Smooth muscle cell (in vitro differentiated cells): ENCODE measurements around the gene SAE1. TPM values are rescaled to one million over a fixed set of nuclear protein-coding genes. Genes with fewer than 3 reads are reported as not detected.

Experiments
- DNase-seq: peaks from one replicate; lab custom pipeline; 2025; ENCODE audit not compliant: unreplicated experiment; lab: John Stamatoyannopoulos, UW
- H2AFZ ChIP-seq: fragments of 200-600 bp; sonication (generic); 2 replicates; pipeline ENCODE4 v1.6.0; 2016; ENCODE audit warnings: antibody characterized with exemption, low read depth, mild to moderate bottlenecking
- H3F3A ChIP-seq: fragments of 200-600 bp; sonication (generic); 2 replicates; pipeline ENCODE4 v1.6.0; 2017; ENCODE audit warnings: antibody characterized with exemption, low read depth
- H3K27ac ChIP-seq: fragments of 200-600 bp; sonication (generic); 2 replicates; pipeline ENCODE4 v1.5.1; 2016; ENCODE audit warnings: low read depth, mild to moderate bottlenecking
- H3K27me3 ChIP-seq: fragments of 200-600 bp; sonication (generic); 2 replicates; pipeline ENCODE4 v1.6.1; 2016; ENCODE audit warnings: low read depth, mild to moderate bottlenecking
- H3K36me3 ChIP-seq: fragments of 200-600 bp; sonication (generic); 2 replicates; pipeline ENCODE4 v1.5.1; 2016; ENCODE audit warnings: low read depth
- H3K4me1 ChIP-seq: fragments of 200-600 bp; sonication (generic); 2 replicates; pipeline ENCODE4 v1.5.1; 2016; ENCODE audit warnings: low read depth
- H3K4me2 ChIP-seq: fragments of 200-600 bp; sonication (generic); 2 replicates; pipeline ENCODE4 v1.6.0; 2016; ENCODE audit warnings: mild to moderate bottlenecking
- H3K4me3 ChIP-seq: fragments of 200-600 bp; sonication (generic); 2 replicates; pipeline ENCODE4 v1.5.1; 2016; ENCODE audit warnings: mild to moderate bottlenecking
- H3K79me2 ChIP-seq: fragments of 200-600 bp; sonication (generic); 2 replicates; pipeline ENCODE4 v1.6.0; 2016; ENCODE audit warnings: low read depth, mild to moderate bottlenecking
- H3K9ac ChIP-seq: fragments of 200-600 bp; sonication (generic); 2 replicates; pipeline ENCODE4 v1.6.0; 2016; ENCODE audit warnings: low read depth
- H3K9me3 ChIP-seq: fragments of 200-600 bp; sonication (generic); replicated peaks from 2 replicates; pipeline ENCODE4 v1.5.1; 2016; ENCODE audit warnings: low read depth
- H4K20me1 ChIP-seq: fragments of 200-600 bp; sonication (generic); 2 replicates; pipeline ENCODE4 v1.6.0; 2016; ENCODE audit warnings: low read depth
- WGBS: methylation state at CpG from one replicate; pipeline ENCODE4 v1.1.7; 2016; ENCODE audit warnings: low lambda C conversion rate; 5-methylcytosine and 5-hydroxymethylcytosine counted together
- polyA plus RNA-seq: library from polyadenylated mRNA; unstranded; fragments of >200 nt; fragmentation: Nextera tagmentation; extraction: Ambion mirVana; gene quantifications from 2 replicates; pipeline ENCODE4 v1.2.1, GENCODE V29; 2016
- total RNA-seq: library from RNA; depleted of rRNA; stranded (reverse); fragments of >200 nt; gene quantifications from 2 replicates; pipeline ENCODE4 v1.2.3, GENCODE V29; 2014
- TF ChIP-seq, protein P1 (sequence below): fragments of 200-600 bp; sonication (generic); IDR thresholded peaks from 2 replicates; pipeline ENCODE4 v1.5.1; 2017; ENCODE audit warnings: borderline replicate concordance, mild to moderate bottlenecking, antibody characterized with exemption; ENCODE audit not compliant: insufficient read depth, poor library complexity, severe bottlenecking

SAE1 gene
- total and polyA plus RNA-seq, 2 experiments from 2014 or later = 65.9 to 89.4 TPM

DNA sequence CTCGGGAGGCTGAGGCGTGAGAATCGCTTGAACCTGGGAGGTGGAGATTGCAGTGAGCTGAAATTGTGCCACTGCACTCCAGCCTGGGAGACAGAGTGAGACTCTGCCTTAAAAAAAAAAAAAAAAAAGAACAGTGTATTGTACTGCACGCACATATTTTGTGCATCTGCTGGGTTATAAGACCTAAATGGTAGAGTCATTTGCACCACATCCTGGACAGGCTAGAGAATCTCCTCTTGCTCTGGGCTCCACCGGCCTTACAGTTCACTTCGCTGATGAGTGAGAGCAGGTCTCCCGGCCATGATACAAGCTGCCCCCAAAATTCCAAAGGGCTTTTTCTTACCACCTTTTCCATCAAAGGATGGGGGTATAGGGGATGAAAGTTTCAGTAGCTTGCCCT is 7.2 kb upstream of the SAE1 start:
- Histone ChIP-seq H3K9ac (no peak overlapping the region), H3F3A (no peaks in the 10 kb centered on the region), H3K36me3 (no peaks in the 10 kb centered on the region), H4K20me1 (no peaks in the 10 kb centered on the region), H3K27me3 (no peaks in the 10 kb centered on the region), H3K4me1 (no peaks in the 10 kb centered on the region), H2AFZ (no peak overlapping the region), H3K4me3 (no peak overlapping the region), H3K27ac (no peak overlapping the region), H3K79me2 (no peaks in the 10 kb centered on the region), H3K9me3 (no peaks in the 10 kb centered on the region), H3K4me2 (no peak overlapping the region)
- no peak for DNase-seq
- TF ChIP-seq, protein P1, sequence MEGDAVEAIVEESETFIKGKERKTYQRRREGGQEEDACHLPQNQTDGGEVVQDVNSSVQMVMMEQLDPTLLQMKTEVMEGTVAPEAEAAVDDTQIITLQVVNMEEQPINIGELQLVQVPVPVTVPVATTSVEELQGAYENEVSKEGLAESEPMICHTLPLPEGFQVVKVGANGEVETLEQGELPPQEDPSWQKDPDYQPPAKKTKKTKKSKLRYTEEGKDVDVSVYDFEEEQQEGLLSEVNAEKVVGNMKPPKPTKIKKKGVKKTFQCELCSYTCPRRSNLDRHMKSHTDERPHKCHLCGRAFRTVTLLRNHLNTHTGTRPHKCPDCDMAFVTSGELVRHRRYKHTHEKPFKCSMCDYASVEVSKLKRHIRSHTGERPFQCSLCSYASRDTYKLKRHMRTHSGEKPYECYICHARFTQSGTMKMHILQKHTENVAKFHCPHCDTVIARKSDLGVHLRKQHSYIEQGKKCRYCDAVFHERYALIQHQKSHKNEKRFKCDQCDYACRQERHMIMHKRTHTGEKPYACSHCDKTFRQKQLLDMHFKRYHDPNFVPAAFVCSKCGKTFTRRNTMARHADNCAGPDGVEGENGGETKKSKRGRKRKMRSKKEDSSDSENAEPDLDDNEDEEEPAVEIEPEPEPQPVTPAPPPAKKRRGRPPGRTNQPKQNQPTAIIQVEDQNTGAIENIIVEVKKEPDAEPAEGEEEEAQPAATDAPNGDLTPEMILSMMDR = no peak
- 92% methylated on average over 7 of the region's 7 CpGs for WGBS

- Histone ChIP-seq H3K36me3 (no peaks in the 10 kb centered on the region), H3K79me2 (no peaks in the 10 kb centered on the region), H2AFZ (no peak overlapping the region), H3K27me3 (no peaks in the 10 kb centered on the region), H3K27ac (no peak overlapping the region), H3K9ac (no peak overlapping the region), H3K9me3 (no peaks in the 10 kb centered on the region), H4K20me1 (no peaks in the 10 kb centered on the region), H3K4me3 (no peak overlapping the region), H3K4me1 (no peaks in the 10 kb centered on the region), H3F3A (no peaks in the 10 kb centered on the region), H3K4me2 (no peak overlapping the region)
- WGBS = 38% methylated on average over 8 of the region's 8 CpGs
- TF ChIP-seq, protein P1 = peak; percentile 63
- no peak for DNase-seq
Observed at GRCh38 chr19:47124937-47125668, 5.5 kb upstream of the SAE1 start.

- Histone ChIP-seq H3K9me3 (no peaks in the 10 kb centered on the region), H3K79me2 (no peaks in the 10 kb centered on the region), H3K9ac (no peak overlapping the region), H3K4me2 (no peak overlapping the region), H3K4me1 (no peaks in the 10 kb centered on the region), H3F3A (no peaks in the 10 kb centered on the region), H3K27me3 (no peaks in the 10 kb centered on the region), H4K20me1 (no peaks in the 10 kb centered on the region), H3K36me3 (no peaks in the 10 kb centered on the region), H3K27ac (no peak overlapping the region), H3K4me3 (no peak overlapping the region), H2AFZ (no peak overlapping the region)
- TF ChIP-seq, protein P1 = no peak
- no peak for DNase-seq
Observed at GRCh38 chr19:47125669-47125938, 5.0 kb upstream of the SAE1 start.

DNA sequence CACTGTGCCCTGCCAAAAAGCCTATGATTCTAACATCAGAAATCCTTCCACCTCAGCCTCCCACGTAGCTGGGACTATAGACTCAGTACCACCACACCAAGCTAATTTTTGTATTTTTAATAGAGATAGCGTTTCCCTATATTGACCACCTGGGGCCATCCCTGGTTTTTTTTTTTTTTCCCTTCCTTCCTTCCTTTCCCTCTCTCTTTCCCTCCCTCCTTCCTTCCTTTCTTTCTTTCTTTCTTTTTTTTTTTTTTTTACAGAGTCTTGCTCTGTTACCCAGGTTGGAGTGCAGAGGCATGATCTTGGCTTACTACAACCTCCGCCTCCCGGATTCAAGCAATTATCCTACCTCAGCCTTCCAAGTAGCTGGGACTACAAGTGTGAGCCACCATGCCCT is 1.1 kb upstream of the SAE1 start:
- H3K27ac ChIP-seq = no peak overlapping the region
- TF ChIP-seq, protein P1 = no peak
- H3K9ac ChIP-seq = no peak overlapping the region
- H3K4me3 ChIP-seq = no peak overlapping the region
- 98% methylated on average over 4 of the region's 4 CpGs for WGBS
- H3K27me3 ChIP-seq = no peaks in the 10 kb centered on the region
- H3K4me1 ChIP-seq = peaks cover 5% of the 10 kb centered on the region
- H3K79me2 ChIP-seq = peaks cover 37% of the 10 kb centered on the region
- H3F3A ChIP-seq = no peaks in the 10 kb centered on the region
- no peaks in the 10 kb centered on the region for H3K36me3 ChIP-seq
- H4K20me1 ChIP-seq = peaks cover 26% of the 10 kb centered on the region
- no peak overlapping the region for H2AFZ ChIP-seq
- no peaks in the 10 kb centered on the region for H3K9me3 ChIP-seq
- no peak overlapping the region for H3K4me2 ChIP-seq
- no peak for DNase-seq
